SK-N-SH (cell line): ENCODE results near the gene PGF.

Source experiments
- FOXJ3 ChIP-seq: sonication (generic); formaldehyde crosslinking; IDR thresholded peaks from 2 replicates; pipeline ENCODE4 v1.5.1; 2020; ENCODE audit warnings: mild to moderate bottlenecking, missing genetic modification reagents
- MAX ChIP-seq: IDR thresholded peaks from 2 replicates; pipeline ENCODE4 v1.4.0; 2012; ENCODE audit warnings: low read depth
- POLR2AphosphoS5 ChIP-seq: IDR thresholded peaks from 2 replicates; pipeline ENCODE4 v1.6.1; 2012; ENCODE audit warnings: low read depth, low read length
- RAD21 ChIP-seq: IDR thresholded peaks from 2 replicates; pipeline ENCODE4 v1.6.1; 2012; ENCODE audit warnings: mild to moderate bottlenecking, low read length
- RCOR1 ChIP-seq: fragments of 150-350 bp; IDR thresholded peaks from 2 replicates; pipeline ENCODE4 v1.6.1; 2017; ENCODE audit warnings: antibody characterized with exemption, low read length
- RFX5 ChIP-seq: IDR thresholded peaks from 2 replicates; pipeline ENCODE4 v1.6.1; 2012; ENCODE audit warnings: mild to moderate bottlenecking, improper control_type of control experiment, low read length
- SIN3A ChIP-seq: IDR thresholded peaks from 2 replicates; pipeline ENCODE4 v1.6.1; 2012; ENCODE audit warnings: low read depth, mild to moderate bottlenecking, low read length, moderate library complexity, borderline replicate concordance
- TF ChIP-seq, protein P1 (sequence below): fragments of 200-600 bp; sonication (generic); IDR thresholded peaks from 2 replicates; pipeline ENCODE4 v1.6.1; 2017; ENCODE audit warnings: antibody characterized with exemption, mild to moderate bottlenecking, moderate library complexity
- TF ChIP-seq, protein P2 (sequence below): IDR thresholded peaks from 2 replicates; pipeline ENCODE4 v1.4.0; 2012; ENCODE audit warnings: low read depth, borderline replicate concordance

GRCh38 chr14:74949191-74949601 lies 6.2 kb downstream of the PGF start:
- TF ChIP-seq, protein P1, sequence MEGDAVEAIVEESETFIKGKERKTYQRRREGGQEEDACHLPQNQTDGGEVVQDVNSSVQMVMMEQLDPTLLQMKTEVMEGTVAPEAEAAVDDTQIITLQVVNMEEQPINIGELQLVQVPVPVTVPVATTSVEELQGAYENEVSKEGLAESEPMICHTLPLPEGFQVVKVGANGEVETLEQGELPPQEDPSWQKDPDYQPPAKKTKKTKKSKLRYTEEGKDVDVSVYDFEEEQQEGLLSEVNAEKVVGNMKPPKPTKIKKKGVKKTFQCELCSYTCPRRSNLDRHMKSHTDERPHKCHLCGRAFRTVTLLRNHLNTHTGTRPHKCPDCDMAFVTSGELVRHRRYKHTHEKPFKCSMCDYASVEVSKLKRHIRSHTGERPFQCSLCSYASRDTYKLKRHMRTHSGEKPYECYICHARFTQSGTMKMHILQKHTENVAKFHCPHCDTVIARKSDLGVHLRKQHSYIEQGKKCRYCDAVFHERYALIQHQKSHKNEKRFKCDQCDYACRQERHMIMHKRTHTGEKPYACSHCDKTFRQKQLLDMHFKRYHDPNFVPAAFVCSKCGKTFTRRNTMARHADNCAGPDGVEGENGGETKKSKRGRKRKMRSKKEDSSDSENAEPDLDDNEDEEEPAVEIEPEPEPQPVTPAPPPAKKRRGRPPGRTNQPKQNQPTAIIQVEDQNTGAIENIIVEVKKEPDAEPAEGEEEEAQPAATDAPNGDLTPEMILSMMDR, result no peak
- TF ChIP-seq SIN3A (no peak), POLR2AphosphoS5 (no peak), RAD21 (no peak), MAX (no peak), RFX5 (no peak), RCOR1 (no peak), FOXJ3 (no peak)
- TF ChIP-seq, protein P2, sequence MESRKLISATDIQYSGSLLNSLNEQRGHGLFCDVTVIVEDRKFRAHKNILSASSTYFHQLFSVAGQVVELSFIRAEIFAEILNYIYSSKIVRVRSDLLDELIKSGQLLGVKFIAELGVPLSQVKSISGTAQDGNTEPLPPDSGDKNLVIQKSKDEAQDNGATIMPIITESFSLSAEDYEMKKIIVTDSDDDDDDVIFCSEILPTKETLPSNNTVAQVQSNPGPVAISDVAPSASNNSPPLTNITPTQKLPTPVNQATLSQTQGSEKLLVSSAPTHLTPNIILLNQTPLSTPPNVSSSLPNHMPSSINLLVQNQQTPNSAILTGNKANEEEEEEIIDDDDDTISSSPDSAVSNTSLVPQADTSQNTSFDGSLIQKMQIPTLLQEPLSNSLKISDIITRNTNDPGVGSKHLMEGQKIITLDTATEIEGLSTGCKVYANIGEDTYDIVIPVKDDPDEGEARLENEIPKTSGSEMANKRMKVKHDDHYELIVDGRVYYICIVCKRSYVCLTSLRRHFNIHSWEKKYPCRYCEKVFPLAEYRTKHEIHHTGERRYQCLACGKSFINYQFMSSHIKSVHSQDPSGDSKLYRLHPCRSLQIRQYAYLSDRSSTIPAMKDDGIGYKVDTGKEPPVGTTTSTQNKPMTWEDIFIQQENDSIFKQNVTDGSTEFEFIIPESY, result no peak
